HUDEP-2 (cell line): Measurements from ENCODE around the gene TMEM52.
A peak's percentile ranks its signal among the peaks of the same experiment; 100 is the strongest.

ENCODE experiments used
- DNase-seq, 76 experiments: peaks; one replicate each; lab custom pipeline; 2025; ENCODE audit not compliant: unreplicated experiment in 76 of 76; lab: John Stamatoyannopoulos, UW

Gene TMEM52

DNA sequence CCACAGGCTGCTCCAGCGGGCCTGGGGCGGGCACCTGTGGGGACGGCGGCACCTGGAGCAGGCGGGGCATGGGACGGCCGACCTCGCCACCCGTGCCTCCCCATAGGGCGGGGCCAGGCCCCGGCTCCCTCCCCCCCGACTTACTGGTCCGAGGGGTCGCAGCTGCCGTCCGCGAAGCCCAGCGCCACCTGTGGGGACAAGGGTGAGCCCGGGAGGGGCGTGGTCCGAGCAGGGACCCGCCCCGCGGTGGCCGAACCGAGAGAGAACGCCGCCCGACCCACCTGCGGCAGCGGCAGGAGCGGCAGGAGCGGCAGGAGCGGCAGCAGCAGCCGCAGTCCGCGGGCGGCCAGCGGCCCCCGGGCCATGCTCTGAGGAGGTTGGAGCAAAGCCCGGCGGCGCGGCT is at the start of gene TMEM52:
Gene TMEM52 (minus strand): TSS at position 379 of the 403 bp plus-strand sequence. CDS start 14 bp downstream, at position 365.
- peak in 1 of 76 experiments; percentile 82 for DNase-seq

- no peak for DNase-seq
Measured at GRCh38 chr1:1967879-1968278, 48.8 kb upstream of the TMEM52 start.

DNA sequence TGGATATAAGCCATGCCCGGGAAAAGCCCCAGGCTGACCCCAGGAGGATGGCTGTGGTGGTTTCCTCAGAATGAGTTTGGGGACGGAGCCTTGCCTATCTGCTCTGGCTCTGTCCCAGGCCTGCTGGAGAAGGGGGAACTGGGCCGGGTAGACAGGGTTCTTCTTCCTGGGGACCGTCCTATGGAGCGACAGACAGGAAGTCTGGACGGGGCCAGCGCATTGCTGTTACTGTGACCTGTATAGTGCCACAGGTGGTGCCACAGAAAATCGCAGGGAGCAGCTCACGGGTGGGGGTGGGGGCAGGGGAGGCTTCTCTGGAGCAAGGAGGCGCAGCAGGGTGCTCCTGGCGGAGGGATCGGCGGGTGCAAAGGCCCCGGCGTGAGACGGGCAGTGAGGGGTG is 48.1 kb upstream of the TMEM52 start:
- no peak for DNase-seq

GRCh38 chr1:1966071-1966740 is 47.1 kb upstream of the TMEM52 start:
- DNase-seq = no peak

DNA sequence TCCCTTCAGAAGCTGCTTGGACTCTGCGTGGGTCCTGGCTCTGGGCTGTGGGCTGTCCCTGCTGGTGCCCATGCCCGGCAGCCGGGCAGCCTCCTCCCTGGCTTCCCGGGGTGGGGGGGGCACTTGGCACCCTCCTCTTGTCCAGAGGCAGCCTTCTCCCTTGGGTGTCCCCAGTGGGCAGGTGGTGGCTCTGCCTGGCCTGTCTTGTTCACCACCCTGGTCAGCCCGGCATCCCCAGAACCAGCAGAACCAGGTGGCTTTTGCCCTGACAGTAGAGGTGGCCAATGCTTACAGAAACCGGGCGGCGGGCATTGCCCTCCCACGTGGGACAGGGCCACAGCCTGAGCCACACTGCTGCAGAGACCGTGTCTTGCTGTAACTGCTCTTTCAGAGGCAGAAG is 46.5 kb upstream of the TMEM52 start:
- DNase-seq = no peak

DNA sequence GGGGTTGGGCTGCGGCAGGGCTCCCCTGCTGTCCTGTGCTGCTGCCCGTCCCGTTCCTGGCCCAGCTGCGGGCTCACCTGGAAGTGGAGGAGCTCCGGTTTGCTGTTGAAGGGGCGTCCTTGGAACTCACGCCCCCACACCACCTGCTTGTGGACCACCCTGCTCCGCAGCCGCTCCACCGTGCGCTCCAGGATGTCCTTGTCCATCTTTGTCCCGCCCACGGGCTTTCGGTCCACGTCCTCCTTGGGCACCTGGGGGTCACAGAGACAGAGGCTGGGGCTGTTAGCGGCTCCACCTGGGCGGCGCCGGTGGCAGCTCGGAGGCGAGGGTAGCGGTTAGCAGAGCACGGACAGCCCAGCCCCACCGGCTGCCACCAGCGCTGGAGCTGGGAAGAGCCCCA is 45.7 kb upstream of the TMEM52 start:
- no peak for DNase-seq

GRCh38 chr1:1963570-1963969 is 44.5 kb upstream of the TMEM52 start:
- no peak for DNase-seq

- DNase-seq = no peak
Measured at GRCh38 chr1:1962752-1963151, 43.7 kb upstream of the TMEM52 start.

DNA sequence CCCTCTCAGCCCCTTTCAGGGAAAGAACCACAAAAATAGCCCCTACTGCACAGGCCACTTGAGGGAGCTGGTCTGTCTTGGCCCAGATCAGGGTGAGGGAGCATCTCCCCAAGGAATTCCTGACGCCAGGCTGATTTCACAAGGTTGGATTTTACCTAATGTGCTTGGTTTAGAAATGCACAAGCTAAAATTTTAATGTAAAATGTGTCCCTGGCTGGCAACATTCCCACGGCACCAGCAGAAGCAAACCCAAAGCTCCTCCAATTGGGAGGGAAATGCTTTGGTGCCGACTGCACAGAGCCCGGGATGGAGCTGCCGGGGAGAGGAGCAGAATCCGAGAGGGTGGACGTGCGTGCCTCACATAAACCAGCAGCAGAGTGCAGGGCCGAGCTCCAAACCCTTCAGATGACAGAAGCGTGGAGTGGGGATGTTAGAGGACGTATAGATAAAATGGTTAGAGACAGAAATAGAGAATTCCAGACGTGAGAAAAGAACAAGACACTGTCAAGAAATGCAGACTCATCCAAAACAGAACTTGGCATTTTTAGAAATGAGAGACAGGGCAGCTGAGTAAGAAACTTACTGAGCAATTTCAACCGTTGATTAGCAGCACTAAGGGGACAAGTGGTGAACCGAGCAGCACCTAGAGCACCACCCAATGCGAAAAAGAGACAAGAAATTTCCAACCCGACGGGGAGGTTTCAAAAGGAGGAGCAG is 41.6 kb upstream of the TMEM52 start:
- DNase-seq = no peak

DNA sequence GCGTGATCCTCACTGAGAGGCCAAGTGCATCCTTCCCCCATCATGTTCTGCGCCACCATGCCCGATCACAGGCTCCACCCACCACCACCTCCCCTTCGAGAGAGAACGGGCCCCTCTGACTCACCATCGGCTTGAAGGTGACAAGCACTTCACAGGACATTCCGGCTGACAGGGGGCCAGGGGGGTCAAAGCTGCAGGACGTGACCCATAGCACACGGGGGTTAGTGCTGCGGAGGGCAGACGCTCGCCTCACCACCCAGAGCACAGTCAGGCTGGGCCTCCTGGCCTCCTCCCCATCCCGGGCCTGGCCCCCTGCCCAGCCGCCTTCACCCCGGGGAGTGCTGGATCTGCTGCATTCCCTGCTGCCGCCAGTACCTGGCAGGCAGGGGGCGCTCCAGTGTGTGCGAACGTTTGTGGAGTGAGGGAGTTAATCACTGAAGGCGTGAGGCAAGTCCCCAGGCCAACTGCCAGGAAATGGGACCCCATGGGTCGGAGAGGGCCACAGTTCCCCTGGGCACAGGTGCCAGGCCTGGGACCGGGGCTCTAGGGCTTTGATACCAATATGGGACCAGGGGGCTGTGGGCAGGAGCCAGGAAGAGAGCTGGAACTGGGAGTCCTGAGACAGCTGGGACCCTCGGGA is 40.9 kb upstream of the TMEM52 start:
- DNase-seq = peak in 61 of 76 experiments; percentile 2 to 79 (median 41)

DNA sequence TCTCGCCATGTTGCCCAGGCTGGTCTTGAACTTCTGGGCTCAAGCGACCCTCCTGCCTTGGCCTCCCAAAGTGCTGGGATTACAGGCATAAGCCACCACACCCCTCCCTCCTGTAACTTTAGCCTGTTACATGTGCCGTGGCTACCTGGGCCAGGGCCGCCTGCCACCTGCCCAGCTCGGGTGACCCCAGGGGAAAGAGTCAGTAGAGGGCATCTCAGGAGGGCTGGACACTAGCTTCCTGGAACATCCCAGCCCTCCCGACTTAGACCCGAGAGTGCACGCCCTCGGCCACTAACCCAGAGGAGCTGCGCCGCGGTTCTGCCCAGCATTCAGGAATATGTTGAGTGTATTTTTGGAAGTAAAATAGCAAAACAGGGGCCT is 40.4 kb upstream of the TMEM52 start:
- no peak for DNase-seq

GRCh38 chr1:1958071-1958541 is 39.0 kb upstream of the TMEM52 start:
- no peak for DNase-seq

DNA sequence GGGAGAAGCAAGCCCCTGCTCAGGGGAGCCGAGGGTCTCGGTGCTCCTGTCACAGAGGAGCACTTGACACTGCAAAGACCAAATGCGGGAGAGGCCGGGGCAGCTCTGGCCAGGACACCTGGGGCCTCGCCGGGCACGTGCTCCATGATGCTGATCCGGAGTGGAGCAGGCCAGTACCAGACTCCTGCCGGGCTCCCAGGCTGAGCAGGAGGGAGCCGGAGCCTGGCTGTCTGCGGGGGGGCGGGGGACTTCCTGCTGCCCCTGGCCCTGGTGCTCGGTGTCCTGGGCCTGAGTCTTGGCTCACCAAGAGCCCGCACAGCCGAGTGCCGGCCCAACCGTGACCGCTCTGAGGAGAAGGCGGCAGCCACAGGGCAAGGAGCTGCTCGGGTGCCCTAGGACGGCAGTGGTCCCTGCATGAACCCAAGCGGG is 38.5 kb upstream of the TMEM52 start:
- no peak for DNase-seq

GRCh38 chr1:1956586-1957532 is 37.8 kb upstream of the TMEM52 start:
- no peak for DNase-seq

- no peak for DNase-seq
Measured at GRCh38 chr1:1956101-1956500, 37.0 kb upstream of the TMEM52 start.

DNA sequence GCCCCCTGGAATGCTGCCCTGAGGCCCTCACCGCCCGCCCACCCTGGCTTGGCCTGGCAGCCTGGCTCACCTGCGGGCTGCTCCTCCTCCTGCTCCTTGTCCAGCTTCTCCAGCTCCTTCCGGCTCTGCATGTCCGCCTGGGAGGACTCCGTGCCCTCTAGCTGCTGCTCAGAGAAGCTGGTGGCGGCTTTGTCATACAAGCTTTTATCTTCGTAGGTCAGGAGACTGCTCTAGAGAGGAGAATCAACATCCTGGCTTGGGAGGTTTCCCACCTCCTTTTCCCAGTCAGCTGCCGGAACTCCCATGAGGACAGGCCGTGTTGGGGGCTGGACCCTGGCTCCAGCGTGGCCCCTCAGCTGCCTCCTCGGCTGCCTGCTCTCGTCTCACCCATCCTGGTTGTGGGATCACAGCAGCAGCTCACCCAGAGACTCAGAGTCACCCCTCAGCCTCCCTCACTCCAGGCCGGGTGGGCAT is 36.6 kb upstream of the TMEM52 start:
- DNase-seq = no peak

- DNase-seq = no peak
Measured at GRCh38 chr1:1954831-1955441, 35.9 kb upstream of the TMEM52 start.

DNA sequence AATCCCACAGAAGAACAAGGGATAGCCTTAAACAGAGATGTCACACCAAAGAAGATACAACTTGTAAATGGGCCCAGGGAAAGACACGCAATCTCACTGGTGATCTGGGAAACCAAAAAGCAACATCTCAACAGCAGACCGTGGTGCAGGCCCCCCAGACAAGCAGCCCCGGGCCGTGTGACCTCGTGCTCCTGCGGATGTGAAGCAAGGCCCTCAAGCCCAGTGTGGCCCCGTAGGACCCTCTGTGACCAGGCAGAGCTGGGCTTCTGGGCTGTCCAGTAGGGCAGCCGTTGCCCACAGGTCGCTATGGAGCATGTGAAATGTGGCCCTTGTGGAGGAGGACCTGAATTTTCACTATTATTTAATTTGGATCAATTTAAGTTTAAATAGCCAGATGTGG is 34.9 kb upstream of the TMEM52 start:
- no peak for DNase-seq

GRCh38 chr1:1950940-1951339 is 31.9 kb upstream of the TMEM52 start:
- DNase-seq = no peak

DNA sequence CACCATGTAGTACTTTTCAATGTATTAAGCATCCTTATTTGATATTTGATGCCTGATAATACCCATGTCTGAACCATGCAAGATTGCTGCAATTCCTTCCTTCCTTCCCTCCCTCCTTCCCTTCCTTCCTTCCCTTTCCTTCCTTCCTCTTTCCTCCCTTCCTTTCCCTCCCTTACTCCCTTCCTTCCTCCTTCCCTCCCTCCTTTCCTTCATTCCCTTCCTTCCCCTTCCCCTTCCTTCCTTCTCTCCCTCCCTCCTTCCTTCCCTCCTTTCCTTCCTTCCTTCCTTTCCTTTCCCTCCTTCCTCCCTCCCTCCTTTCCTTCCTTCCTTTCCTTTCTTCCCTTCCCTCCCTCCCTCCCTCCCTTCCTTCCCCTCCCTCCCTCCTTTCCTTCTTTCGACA is 29.7 kb upstream of the TMEM52 start:
- no peak for DNase-seq
